PC-3 (cell line): ENCODE results near the gene NBAS.

ENCODE experiments used
- CTCF ChIP-seq: fragments of 300-600 bp; sonication (generic); conservative IDR thresholded peaks from 2 replicates; pipeline ENCODE4 v1.5.1; 2017; ENCODE audit warnings: antibody characterized with exemption, low read depth, mild to moderate bottlenecking, low read length
- EZH2 ChIP-seq: fragments of 300-600 bp; sonication (generic); IDR thresholded peaks from one replicate; pipeline ENCODE4 v1.6.1; 2017; ENCODE audit warnings: antibody characterized with exemption, mild to moderate bottlenecking, low read length; ENCODE audit not compliant: unreplicated experiment

- TF ChIP-seq CTCF (no peak), EZH2 (no peak)
Observed at GRCh38 chr2:15160201-15160991, 400.7 kb downstream of the NBAS start.
